WTC11 (cell line): ENCODE results near the gene EXOC3L4. TPM values are rescaled to one million over a fixed set of nuclear protein-coding genes. Genes with fewer than 3 reads are reported as not detected.
"Not testable (repeated sequence)": the region's sequence is repeated elsewhere in the genome, so short reads cannot be mapped to it uniquely, and the experiment has no call there.

Experiments
- ATAC-seq: fragments of 200-7000 bp; cut with Tn5 transposase; 2 replicates; pipeline ENCODE4 v1.10.0; 2021; ENCODE audit warnings: mild to moderate bottlenecking, moderate library complexity
- CTCF ChIA-PET: fragments of 300-600 bp; sonication (Branson Sonifier 250); formaldehyde crosslinking; loops from one replicate; lab custom pipeline; 2021; ENCODE audit warnings: antibody characterized with exemption; lab: Charles Lee
- POLR2A ChIA-PET: fragments of 350-600 bp; sonication (Branson Sonifier 250); formaldehyde crosslinking; loops from one replicate; lab custom pipeline; 2021; ENCODE audit warnings: antibody characterized with exemption; lab: Charles Lee
- DNase-seq: peaks from one replicate; pipeline ENCODE4 v3.0.0; 2021; ENCODE audit warnings: low spot score
- H3K27ac Mint-ChIP-seq: 2 replicates; pipeline ENCODE4 v1.8.0; 2021; ENCODE audit warnings: mixed read lengths
- H3K27me3 Mint-ChIP-seq: 2 replicates; pipeline ENCODE4 v1.8.0; 2021; ENCODE audit warnings: low read depth, mild to moderate bottlenecking, moderate library complexity, mixed read lengths
- H3K36me3 Mint-ChIP-seq: 2 replicates; pipeline ENCODE4 v1.8.0; 2021; ENCODE audit warnings: mixed read lengths
- H3K4me1 Mint-ChIP-seq: 2 replicates; pipeline ENCODE4 v1.8.0; 2022; ENCODE audit warnings: mixed read lengths
- H3K4me3 Mint-ChIP-seq: 2 replicates; pipeline ENCODE4 v1.8.0; 2021; ENCODE audit warnings: mild to moderate bottlenecking, moderate library complexity, mixed read lengths
- H3K9me3 Mint-ChIP-seq: 2 replicates; pipeline ENCODE4 v1.8.0; 2021; ENCODE audit warnings: mixed read lengths
- AR ChIP-seq: fragments of 250-450 bp; sonication (Bioruptor Pico); IDR thresholded peaks from 2 replicates; pipeline ENCODE4 v1.9.0; 2021; ENCODE audit warnings: mild to moderate bottlenecking
- CTCF ChIP-seq: fragments of 200-600 bp; IDR thresholded peaks from 2 replicates; pipeline ENCODE4 v1.8.0; 2022; ENCODE audit warnings: antibody characterized with exemption
- FOXJ3 ChIP-seq: sonication (generic); formaldehyde crosslinking; IDR thresholded peaks from 2 replicates; pipeline ENCODE4 v1.9.0; 2021; ENCODE audit warnings: missing genetic modification reagents, mild to moderate bottlenecking, borderline replicate concordance
- FOXP4 ChIP-seq: sonication (generic); formaldehyde crosslinking; IDR thresholded peaks from 2 replicates; pipeline ENCODE4 v1.8.0; 2022; ENCODE audit warnings: mild to moderate bottlenecking, missing genetic modification reagents
- JAZF1 ChIP-seq: fragments of 250-450 bp; sonication (Bioruptor Pico); IDR thresholded peaks from 2 replicates; pipeline ENCODE4 v1.9.0; 2021; ENCODE audit warnings: moderate library complexity, mild to moderate bottlenecking, inconsistent platforms
- NFATC4 ChIP-seq: fragments of 250-450 bp; sonication (Bioruptor Pico); IDR thresholded peaks from 2 replicates; pipeline ENCODE4 v1.9.0; 2021; ENCODE audit warnings: mild to moderate bottlenecking
- OVOL2 ChIP-seq: fragments of 250-450 bp; sonication (Bioruptor Pico); IDR thresholded peaks from 2 replicates; pipeline ENCODE4 v1.9.0; 2021; ENCODE audit warnings: mild to moderate bottlenecking, borderline replicate concordance
- PRRX2 ChIP-seq: fragments of 250-450 bp; sonication (Bioruptor Pico); IDR thresholded peaks from 2 replicates; pipeline ENCODE4 v1.8.0; 2021; ENCODE audit warnings: mild to moderate bottlenecking
- SMAD3 ChIP-seq: sonication (generic); formaldehyde crosslinking; IDR thresholded peaks from 2 replicates; pipeline ENCODE4 v1.8.0; 2022; ENCODE audit warnings: missing genetic modification reagents, mild to moderate bottlenecking, borderline replicate concordance
- USF1 ChIP-seq: sonication (generic); formaldehyde crosslinking; IDR thresholded peaks from 2 replicates; pipeline ENCODE4 v1.8.0; 2022; ENCODE audit warnings: mild to moderate bottlenecking, missing genetic modification reagents
- ZBTB21 ChIP-seq: sonication (generic); formaldehyde crosslinking; IDR thresholded peaks from 2 replicates; pipeline ENCODE4 v1.8.1; 2023; ENCODE audit warnings: mild to moderate bottlenecking, missing genetic modification reagents, borderline replicate concordance
- ZNF121 ChIP-seq: sonication (generic); formaldehyde crosslinking; IDR thresholded peaks from 2 replicates; pipeline ENCODE4 v1.8.0; 2023; ENCODE audit warnings: missing genetic modification reagents
- ZNF281 ChIP-seq: sonication (generic); formaldehyde crosslinking; IDR thresholded peaks from 2 replicates; pipeline ENCODE4 v1.8.0; 2023; ENCODE audit warnings: mild to moderate bottlenecking, missing genetic modification reagents
- total RNA-seq: library from RNA; stranded (reverse); gene quantifications from 3 replicates; pipeline ENCODE4 v1.2.3, GENCODE V29; 2021

EXOC3L4 gene
- total RNA-seq, 1 experiment from 2014 or later = 0.42 TPM

- ChIA-PET POLR2A (no interaction called here), CTCF (no interaction called here)
- Mint-ChIP-seq H3K27ac (no peak overlapping the region), H3K9me3 (no peaks in the 10 kb centered on the region), H3K27me3 (no peaks in the 10 kb centered on the region), H3K4me3 (no peak overlapping the region), H3K4me1 (0 out of 2 replicates have a peak, but pooled peaks cover 6% of the 10 kb centered on the region), H3K36me3 (no peaks in the 10 kb centered on the region)
- ATAC-seq (no peak), DNase-seq (no peak)
- no peak for TF ChIP-seq USF1 (CRISPR knock-in tag)
- no peak for TF ChIP-seq AR
- no peak for TF ChIP-seq ZNF121 (CRISPR knock-in tag)
- no peak for TF ChIP-seq ZBTB21 (CRISPR knock-in tag)
- TF ChIP-seq FOXP4 (CRISPR knock-in tag) = no peak
- TF ChIP-seq OVOL2 (CRISPR knock-in tag) = no peak
- TF ChIP-seq PRRX2 = no peak
- no peak for TF ChIP-seq JAZF1 (CRISPR knock-in tag)
- no peak for TF ChIP-seq FOXJ3 (CRISPR knock-in tag)
- no peak for TF ChIP-seq NFATC4
- TF ChIP-seq CTCF = no peak
- no peak for TF ChIP-seq ZNF281
- no peak for TF ChIP-seq SMAD3 (CRISPR knock-in tag)
Observed at GRCh38 chr14:103155010-103155409, 60.5 kb downstream of the EXOC3L4 start.

GRCh38 chr14:103155416-103155815, 60.9 kb downstream of the EXOC3L4 start:
- H3K27me3 Mint-ChIP-seq, H3K9me3 Mint-ChIP-seq, H3K4me3 Mint-ChIP-seq, H3K4me1 Mint-ChIP-seq, ATAC-seq, H3K36me3 Mint-ChIP-seq, H3K27ac Mint-ChIP-seq, DNase-seq, POLR2A ChIA-PET: not testable (repeated sequence)
- CTCF ChIA-PET = interaction anchor here (3.0 kb wide), 1 partner anchor 14 kb away, joined by 25 read pairs; no protein-coding TSS in a partner anchor
